ENCODE results near the gene PCA3.

- TF ChIP-seq FOXM1 (IDR thresholded peaks at IDR 0.05; ENCODE audit: low read depth, low read length) (no peak), EZH2 (IDR thresholded peaks at IDR 0.05; ENCODE audit: borderline replicate concordance, control insufficient read depth, low read depth, low read length) (no peak), YY1 (IDR thresholded peaks at IDR 0.05; ENCODE audit: low read depth, low read length) (no peak), GABPA (IDR thresholded peaks at IDR 0.05; ENCODE audit: low read depth) (no peak), SMARCA5 (IDR thresholded peaks at IDR 0.05) (no peak), CTCF (IDR thresholded peaks at IDR 0.05 in 2 of 3, conservative IDR thresholded peaks at IDR 0.05 in 1 of 3; ENCODE audit: control insufficient read depth in 2 of 3, extremely low read depth in 1 of 3, insufficient read depth in 1 of 3, low read depth in 3 of 3, low read length in 3 of 3) (no peak), TARDBP (IDR thresholded peaks at IDR 0.05; ENCODE audit: borderline replicate concordance) (no peak), CBX5 (IDR thresholded peaks at IDR 0.05; ENCODE audit: low read depth) (no peak), RCOR1 (conservative IDR thresholded peaks at IDR 0.05; ENCODE audit: low read depth, low read length) (no peak), WRNIP1 (IDR thresholded peaks at IDR 0.05; ENCODE audit: borderline replicate concordance, low read depth, low read length) (no peak)
These were observed 33.4 kb upstream of the PCA3 start for GRCh38 chr9:76730801-76731200.

Data from GM12878 (cell line).